Loucy (cell line): ENCODE data around the gene ZNF160.

Experiments
- EZH2phosphoT487 ChIP-seq: fragments of 200-600 bp; IDR thresholded peaks from 2 replicates; pipeline ENCODE4 v1.6.1; 2018; ENCODE audit warnings: antibody characterized with exemption, mild to moderate bottlenecking, moderate library complexity, borderline replicate concordance
- TF ChIP-seq, protein P1 (sequence below): fragments of 200-600 bp; sonication (generic); conservative IDR thresholded peaks from 2 replicates; pipeline ENCODE4 v1.5.1; 2014; ENCODE audit warnings: mild to moderate bottlenecking, antibody characterized with exemption, low read length

DNA sequence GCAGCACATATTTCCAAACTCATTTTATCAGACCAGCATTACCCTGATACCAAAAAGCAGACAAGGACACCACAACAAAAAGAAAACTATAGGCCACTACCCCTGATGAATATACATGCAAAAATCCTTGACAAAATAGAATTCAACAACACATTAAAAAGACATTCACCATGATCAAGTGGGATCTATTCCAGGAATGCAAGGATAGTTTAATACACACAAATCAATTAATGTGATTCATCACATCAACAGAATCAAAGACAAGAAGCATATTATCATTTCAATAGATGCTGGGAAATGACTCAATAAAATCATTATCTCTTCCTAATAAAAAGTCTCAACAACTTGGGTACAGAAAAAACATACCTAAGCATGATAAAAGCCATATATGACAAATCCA lies 44.4 kb upstream of the ZNF160 start:
- TF ChIP-seq, protein P1, sequence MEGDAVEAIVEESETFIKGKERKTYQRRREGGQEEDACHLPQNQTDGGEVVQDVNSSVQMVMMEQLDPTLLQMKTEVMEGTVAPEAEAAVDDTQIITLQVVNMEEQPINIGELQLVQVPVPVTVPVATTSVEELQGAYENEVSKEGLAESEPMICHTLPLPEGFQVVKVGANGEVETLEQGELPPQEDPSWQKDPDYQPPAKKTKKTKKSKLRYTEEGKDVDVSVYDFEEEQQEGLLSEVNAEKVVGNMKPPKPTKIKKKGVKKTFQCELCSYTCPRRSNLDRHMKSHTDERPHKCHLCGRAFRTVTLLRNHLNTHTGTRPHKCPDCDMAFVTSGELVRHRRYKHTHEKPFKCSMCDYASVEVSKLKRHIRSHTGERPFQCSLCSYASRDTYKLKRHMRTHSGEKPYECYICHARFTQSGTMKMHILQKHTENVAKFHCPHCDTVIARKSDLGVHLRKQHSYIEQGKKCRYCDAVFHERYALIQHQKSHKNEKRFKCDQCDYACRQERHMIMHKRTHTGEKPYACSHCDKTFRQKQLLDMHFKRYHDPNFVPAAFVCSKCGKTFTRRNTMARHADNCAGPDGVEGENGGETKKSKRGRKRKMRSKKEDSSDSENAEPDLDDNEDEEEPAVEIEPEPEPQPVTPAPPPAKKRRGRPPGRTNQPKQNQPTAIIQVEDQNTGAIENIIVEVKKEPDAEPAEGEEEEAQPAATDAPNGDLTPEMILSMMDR = no peak
- TF ChIP-seq EZH2phosphoT487 = no peak
